ENCODE data around the gene MST1. TPM values are rescaled to one million over a fixed set of nuclear protein-coding genes. Genes with fewer than 3 reads are reported as not detected.

Gene MST1
- total and polyA plus RNA-seq, 2 of the 8 experiments (the other 6 are each of a cell fraction or from before 2014, with no cell fraction given), result 6.2 to 9.5 TPM

GRCh38 chr3:49717959-49718857, 28.9 kb upstream of the MST1 start:
- DNase-seq (ENCODE audit: low read depth in 1 of 2, low spot score in 2 of 2) (peak in 1 of 2 experiments; percentile 38), FAIRE-seq (no peak)
- peak overlapping the region; percentile 90 for H4K91ac ChIP-seq (replicated peaks; ENCODE audit: insufficient read length, low read length)
- peak overlapping the region in 2 of 4 experiments; percentile 61 to 62; a peak in 3 of 7 replicates for H3K9ac ChIP-seq (replicated peaks in 1 of 4; ENCODE audit: extremely low read depth in 1 of 4, low read depth in 3 of 4, low read length in 3 of 4)
- H3K4me1 ChIP-seq (replicated peaks in 1 of 4; ENCODE audit: control insufficient read depth in 3 of 4, insufficient read depth in 4 of 4, low read length in 3 of 4), result peaks cover 0 to 20% (median 11%) of the 10 kb centered on the region in 4 experiments; a peak in 6 of 7 replicates
- peak overlapping the region; percentile 51; the same call in 1 of the 2 replicates for H3K18ac ChIP-seq (ENCODE audit: extremely low read depth, low read length)
- H2BK12ac ChIP-seq (ENCODE audit: low read depth, low read length), result peak overlapping the region; percentile 50; the same call in 1 of the 2 replicates
- H3K79me2 ChIP-seq (ENCODE audit: control insufficient read depth in 1 of 2, insufficient read depth in 2 of 2, low read length in 2 of 2), result peaks cover 0 to 5% of the 10 kb centered on the region in 2 experiments; a peak in 1 of 4 replicates
- H3K14ac ChIP-seq (ENCODE audit: insufficient read length), result no peak overlapping the region
- no peak overlapping the region; the same call in 1 of the 2 replicates for H2BK20ac ChIP-seq (ENCODE audit: low read length)
- H3K9me3 ChIP-seq (ENCODE audit: insufficient read depth in 2 of 2, low read depth in 1 of 2, low read length in 1 of 2), result no peaks in the 10 kb centered on the region
- H3K23me2 ChIP-seq (ENCODE audit: low read depth, low read length), result peaks cover 12% of the 10 kb centered on the region; the same call in 1 of the 2 replicates
- H2AFZ ChIP-seq (ENCODE audit: low read length), result no peak overlapping the region
- H3K27me3 ChIP-seq (replicated peaks in 1 of 4; ENCODE audit: control insufficient read depth in 3 of 4, extremely low read depth in 1 of 4, insufficient read depth in 3 of 4, low read length in 3 of 4), result no peaks in the 10 kb centered on the region
- no peak overlapping the region for H2BK120ac ChIP-seq (replicated peaks; ENCODE audit: low read depth, low read length)
- POLR2A ChIA-PET (ENCODE audit: partially characterized antibody), result interaction anchor here (0.6 to 7.3 kb wide), 19 partner anchors 6 to 177 kb away, joined by 3 to 57 read pairs (median 5); partner anchors contain the start of genes MST1 and RNF123
- 77% methylated on average over 71 of the region's 75 CpGs; no CpG with 5 or more reads in 1 of the 2 experiments for WGBS, 2 experiments (ENCODE audit: extremely low coverage in 1 of 2, insufficient coverage in 1 of 2, insufficient read length in 1 of 2, insufficient replicate concordance in 2 of 2, low coverage in 1 of 2, low lambda C conversion rate in 2 of 2, missing lambda C conversion rate in 1 of 2)
- H2BK5ac ChIP-seq (ENCODE audit: low read depth, low read length), result peak overlapping the region; percentile 84; the same call in 1 of the 2 replicates
- H2AK5ac ChIP-seq (ENCODE audit: low read depth, low read length), result peak overlapping the region; percentile 3; the same call in 1 of the 2 replicates
- CTCF ChIA-PET (ENCODE audit: partially characterized antibody), result interaction anchor here (0.6 to 7.8 kb wide), 14 partner anchors 10 to 190 kb away, joined by 3 to 127 read pairs (median 4); partner anchors contain the start of gene MST1R
- H3K27ac ChIP-seq (ENCODE audit: low read depth, low read length), result no peak overlapping the region
- H4K8ac ChIP-seq (ENCODE audit: extremely low read depth, insufficient read depth, low read length), result peak overlapping the region; percentile 73
- H3K79me1 ChIP-seq (ENCODE audit: low read depth, low read length), result peaks cover 5% of the 10 kb centered on the region; the same call in 1 of the 2 replicates
- peak overlapping the region; percentile 45 to 62 (median 56) for H3K4me3 ChIP-seq (ENCODE audit: extremely low read depth in 1 of 4, insufficient read depth in 2 of 4, low read depth in 3 of 4, low read length in 4 of 4)
- peaks cover 7 to 23% of the 10 kb centered on the region in 2 experiments for H4K20me1 ChIP-seq (replicated peaks in 1 of 2; ENCODE audit: control insufficient read depth in 1 of 2, insufficient read depth in 2 of 2, low read length in 2 of 2)
- no peak overlapping the region for H2BK15ac ChIP-seq (ENCODE audit: low read length)
- H3K56ac ChIP-seq (replicated peaks; ENCODE audit: insufficient read length, low read depth, low read length), result peak overlapping the region; percentile 60
- peak overlapping the region; percentile 63 to 97 for H3K4me2 ChIP-seq (ENCODE audit: insufficient read depth in 1 of 2, low read depth in 2 of 2, low read length in 2 of 2)
- H4K5ac ChIP-seq (ENCODE audit: insufficient read length, low read depth, low read length), result peak overlapping the region; percentile 23
- peaks cover 6 to 13% (median 8%) of the 10 kb centered on the region in 4 experiments; a peak in 4 of 8 replicates for H3K36me3 ChIP-seq (ENCODE audit: control insufficient read depth in 2 of 4, insufficient read depth in 4 of 4, low read length in 3 of 4)
- peak overlapping the region; percentile 32 for H3K4ac ChIP-seq (replicated peaks; ENCODE audit: insufficient read length, low read depth, low read length)
- H3K23ac ChIP-seq (ENCODE audit: insufficient read length), result no peak overlapping the region
- TF ChIP-seq GABPA (IDR thresholded peaks at IDR 0.05; ENCODE audit: borderline replicate concordance, insufficient read depth, low read length) (0 out of 2 replicates have a peak, but pooled peaks have one; percentile 4), KDM1A (IDR thresholded peaks at IDR 0.05; ENCODE audit: borderline replicate concordance, low read length) (no peak), RFX5 (IDR thresholded peaks at IDR 0.05; ENCODE audit: borderline replicate concordance, low read depth, low read length) (no peak), RNF2 (IDR thresholded peaks at IDR 0.05; ENCODE audit: borderline replicate concordance, low read depth, low read length, missing control alignments, poor library complexity, severe bottlenecking) (no peak), CBX5 (IDR thresholded peaks at IDR 0.05; ENCODE audit: low read depth, low read length) (no peak), EGR1 (IDR thresholded peaks at IDR 0.05; ENCODE audit: borderline replicate concordance, low read depth, low read length) (no peak), PHF8 (conservative IDR thresholded peaks at IDR 0.05; ENCODE audit: low read depth, low read length) (0 out of 2 replicates have a peak, but pooled peaks have one; percentile 1), YY1 (IDR thresholded peaks at IDR 0.05; ENCODE audit: low read depth, low read length) (no peak), POLR2A (IDR thresholded peaks at IDR 0.05; ENCODE audit: control extremely low read depth in 1 of 2, low read depth in 2 of 2, low read length in 2 of 2) (no peak), POLR2AphosphoS5 (IDR thresholded peaks at IDR 0.05; ENCODE audit: low read depth, low read length) (no peak; the same call in 1 of the 2 replicates)
